Upper lobe of left lung (tissue), 6 donors: Measurements from ENCODE around the gene RCN2. TPM values are rescaled to one million over a fixed set of nuclear protein-coding genes. Genes with fewer than 3 reads are reported as not detected.
"Not testable (repeated sequence)": the region's sequence is repeated elsewhere in the genome, so short reads cannot be mapped to it uniquely, and the experiment has no call there.

ENCODE experiments used
- ATAC-seq, 2 donors: fragments of 200-7000 bp; cut with Tn5 transposase; one replicate each; pipeline ENCODE4 v1.9.1; 2022; ENCODE audit warnings: mild to moderate bottlenecking in 2 of 2, moderate library complexity in 2 of 2; ENCODE audit not compliant: low FRiP score in 2 of 2
- DNase-seq, 2 donors: peaks; one replicate each; pipeline ENCODE4 v3.0.0-alpha.2; 2019 to 2020
- H3K27ac ChIP-seq, 4 donors: fragments of 200-600 bp; sonication (generic); one replicate each; pipeline ENCODE4 v1.5.1; 2016 to 2019
- H3K27me3 ChIP-seq, 4 donors: fragments of 200-600 bp; sonication (generic); one replicate each; pipeline ENCODE4 v1.5.1; 2017 to 2019
- H3K36me3 ChIP-seq, 4 donors: fragments of 200-600 bp; sonication (generic); one replicate each; pipeline ENCODE4 v1.5.1; 2016 to 2019
- H3K4me1 ChIP-seq, 4 donors: fragments of 200-600 bp; sonication (generic); one replicate each; pipeline ENCODE4 v1.5.1; 2018 to 2019
- H3K4me3 ChIP-seq, 4 donors: fragments of 200-600 bp; sonication (generic); one replicate each; pipeline ENCODE4 v1.5.1; 2017 to 2019; ENCODE audit warnings: mild to moderate bottlenecking in 2 of 4, moderate library complexity in 1 of 4
- H3K9me3 ChIP-seq, 4 donors: fragments of 200-600 bp; sonication (generic); one replicate each; pipeline ENCODE4 v1.5.1; 2018 to 2019
- EP300 ChIP-seq, 4 donors: sonication (generic); formaldehyde crosslinking; IDR thresholded peaks; one replicate each; pipeline ENCODE4 v1.5.1; 2017; ENCODE audit warnings: antibody characterized with exemption in 4 of 4, control low read depth in 2 of 4
- POLR2A ChIP-seq, 4 donors: fragments of 450-650 bp; IDR thresholded peaks; one replicate each; pipeline ENCODE4 v1.5.1; 2016 to 2017; ENCODE audit warnings: antibody characterized with exemption in 4 of 4, mild to moderate bottlenecking in 2 of 4
- POLR2AphosphoS5 ChIP-seq, 2 donors: sonication (generic); formaldehyde crosslinking; IDR thresholded peaks; one replicate each; pipeline ENCODE4 v1.5.1; 2017; ENCODE audit warnings: antibody characterized with exemption in 2 of 2
- WGBS, 2 donors: methylation state at CpG; one replicate each; pipeline ENCODE4 v1.1.5; 2017 to 2018; 5-methylcytosine and 5-hydroxymethylcytosine counted together
- total RNA-seq, 6 donors: library from RNA; depleted of rRNA in 4 of 6; stranded (reverse); fragments of >200 nt in 4 of 6; gene quantifications; one replicate each; pipeline versions ENCODE4 v1.1.0 to v1.2.1, GENCODE V29; 2016 to 2021
- TF ChIP-seq, protein P1 (sequence below), 6 experiments: fragments of 450-650 bp in 4 of 6; fragments of 200-600 bp in 2 of 6; sonication (generic) in 2 of 6; IDR thresholded peaks; one replicate each; pipeline ENCODE4 v1.5.1; 2016 to 2019; ENCODE audit warnings: antibody characterized with exemption in 6 of 6
- donor health status: DM: no; HTN: no; CAD: no; lungs with moderate emphysema.
- donor health status: DM: no; HTN: yes; CAD: no; lungs with severe emphysema.

The RCN2 gene
- total RNA-seq, 6 donors from 2014 or later: 17.8 to 43.9 (median 32.7) TPM

GRCh38 chr15:76962337-76963013, 30.9 kb downstream of the RCN2 start:
- H3K27ac ChIP-seq: no peak overlapping the region
- H3K36me3 ChIP-seq: no peaks in the 10 kb centered on the region
- TF ChIP-seq EP300 (IDR thresholded peaks at IDR 0.05): no peak
- no peaks in the 10 kb centered on the region for H3K27me3 ChIP-seq
- DNase-seq: no peak
- H3K4me3 ChIP-seq: no peak overlapping the region
- ATAC-seq: no peak
- H3K4me1 ChIP-seq: no peaks in the 10 kb centered on the region
- WGBS, 2 donors: 83 to 87% methylated on average over 9 of the region's 9 CpGs
- no peaks in the 10 kb centered on the region for H3K9me3 ChIP-seq

GRCh38 chr15:76963596-76963995, 32.0 kb downstream of the RCN2 start:
- 68 to 78% methylated on average over 9 of the region's 9 CpGs for WGBS, 2 donors
- TF ChIP-seq EP300 (IDR thresholded peaks at IDR 0.05): no peak
- TF ChIP-seq, protein P1, sequence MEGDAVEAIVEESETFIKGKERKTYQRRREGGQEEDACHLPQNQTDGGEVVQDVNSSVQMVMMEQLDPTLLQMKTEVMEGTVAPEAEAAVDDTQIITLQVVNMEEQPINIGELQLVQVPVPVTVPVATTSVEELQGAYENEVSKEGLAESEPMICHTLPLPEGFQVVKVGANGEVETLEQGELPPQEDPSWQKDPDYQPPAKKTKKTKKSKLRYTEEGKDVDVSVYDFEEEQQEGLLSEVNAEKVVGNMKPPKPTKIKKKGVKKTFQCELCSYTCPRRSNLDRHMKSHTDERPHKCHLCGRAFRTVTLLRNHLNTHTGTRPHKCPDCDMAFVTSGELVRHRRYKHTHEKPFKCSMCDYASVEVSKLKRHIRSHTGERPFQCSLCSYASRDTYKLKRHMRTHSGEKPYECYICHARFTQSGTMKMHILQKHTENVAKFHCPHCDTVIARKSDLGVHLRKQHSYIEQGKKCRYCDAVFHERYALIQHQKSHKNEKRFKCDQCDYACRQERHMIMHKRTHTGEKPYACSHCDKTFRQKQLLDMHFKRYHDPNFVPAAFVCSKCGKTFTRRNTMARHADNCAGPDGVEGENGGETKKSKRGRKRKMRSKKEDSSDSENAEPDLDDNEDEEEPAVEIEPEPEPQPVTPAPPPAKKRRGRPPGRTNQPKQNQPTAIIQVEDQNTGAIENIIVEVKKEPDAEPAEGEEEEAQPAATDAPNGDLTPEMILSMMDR (IDR thresholded peaks at IDR 0.05): no peak
- TF ChIP-seq POLR2A (IDR thresholded peaks at IDR 0.05): no peak
- no peak for TF ChIP-seq POLR2AphosphoS5 (IDR thresholded peaks at IDR 0.05)
- Histone ChIP-seq H3K27me3 (no peaks in the 10 kb centered on the region), H3K36me3 (no peaks in the 10 kb centered on the region), H3K27ac (no peak overlapping the region), H3K4me3 (no peak overlapping the region), H3K4me1 (no peaks in the 10 kb centered on the region), H3K9me3 (no peaks in the 10 kb centered on the region)
- DNase-seq (peak in 1 of 2 donors; percentile 24), ATAC-seq (no peak)

DNA sequence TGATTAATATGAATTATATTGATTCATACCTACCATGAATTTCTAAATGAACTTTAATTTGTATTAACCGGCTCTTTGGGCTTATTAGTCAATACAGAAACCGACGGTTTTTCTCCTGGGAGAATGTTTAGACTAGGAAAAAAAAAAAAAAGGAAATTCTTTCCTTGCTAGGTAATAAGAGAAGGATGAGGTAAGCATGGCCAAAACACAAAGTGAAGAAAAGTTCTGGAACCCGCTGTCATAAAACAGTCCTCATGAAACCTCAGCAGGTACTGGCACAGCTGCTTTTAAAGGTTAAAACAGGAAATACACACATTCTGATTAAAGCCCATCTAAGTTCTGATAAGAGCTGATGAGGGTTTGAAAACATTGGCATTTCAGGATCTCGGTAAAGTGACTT, 32.6 kb downstream of the RCN2 start:
- no peak for ATAC-seq
- Histone ChIP-seq H3K9me3 (no peaks in the 10 kb centered on the region), H3K36me3 (no peaks in the 10 kb centered on the region), H3K27me3 (no peaks in the 10 kb centered on the region), H3K4me3 (no peak overlapping the region), H3K4me1 (no peaks in the 10 kb centered on the region), H3K27ac (no peak overlapping the region)
- DNase-seq: no peak
- TF ChIP-seq, protein P1 (IDR thresholded peaks at IDR 0.05): no peak
- no peak for TF ChIP-seq POLR2AphosphoS5 (IDR thresholded peaks at IDR 0.05)
- no peak for TF ChIP-seq POLR2A (IDR thresholded peaks at IDR 0.05)
- TF ChIP-seq EP300 (IDR thresholded peaks at IDR 0.05): no peak
- WGBS, 2 donors: 40 to 45% methylated on average over 5 of the region's 5 CpGs

- not testable (repeated sequence) for H3K4me1 ChIP-seq, H3K27ac ChIP-seq, H3K9me3 ChIP-seq, H3K4me3 ChIP-seq, DNase-seq, ATAC-seq, H3K27me3 ChIP-seq, H3K36me3 ChIP-seq
- WGBS, 2 donors: 88 to 94% methylated on average over 6 to 7 of the region's 7 CpGs
Observed at GRCh38 chr15:76966051-76966450, 34.5 kb downstream of the RCN2 start.

GRCh38 chr15:76967067-76967466, 35.5 kb downstream of the RCN2 start:
- WGBS, 2 donors: 30 to 36% methylated on average over 4 of the region's 4 CpGs
- H3K4me3 ChIP-seq: no peak overlapping the region
- ATAC-seq (no peak), DNase-seq (no peak)
- H3K27ac ChIP-seq: no peak overlapping the region
- no peaks in the 10 kb centered on the region for H3K4me1 ChIP-seq
- H3K27me3 ChIP-seq: no peaks in the 10 kb centered on the region
- TF ChIP-seq, protein P1 (IDR thresholded peaks at IDR 0.05): no peak
- TF ChIP-seq POLR2A (IDR thresholded peaks at IDR 0.05) (no peak), EP300 (IDR thresholded peaks at IDR 0.05) (no peak), POLR2AphosphoS5 (IDR thresholded peaks at IDR 0.05) (no peak)
- H3K9me3 ChIP-seq: no peaks in the 10 kb centered on the region
- no peaks in the 10 kb centered on the region for H3K36me3 ChIP-seq

- H3K9me3 ChIP-seq: no peaks in the 10 kb centered on the region
- H3K36me3 ChIP-seq: no peaks in the 10 kb centered on the region
- no peak overlapping the region for H3K4me3 ChIP-seq
- no peak for DNase-seq
- TF ChIP-seq EP300 (IDR thresholded peaks at IDR 0.05): no peak
- TF ChIP-seq, protein P1 (IDR thresholded peaks at IDR 0.05): no peak
- no peak for TF ChIP-seq POLR2A (IDR thresholded peaks at IDR 0.05)
- no peak for TF ChIP-seq POLR2AphosphoS5 (IDR thresholded peaks at IDR 0.05)
- H3K27me3 ChIP-seq: no peaks in the 10 kb centered on the region
- no peaks in the 10 kb centered on the region for H3K4me1 ChIP-seq
- no peak for ATAC-seq
- WGBS, 2 donors: 97 to 100% methylated on average over 1 of the region's 1 CpG
- H3K27ac ChIP-seq: no peak overlapping the region
Observed at GRCh38 chr15:76968306-76968705, 36.8 kb downstream of the RCN2 start.
